Loucy (cell line): ENCODE data around the gene PRR5.
"Not testable (repeated sequence)": the region's sequence is repeated elsewhere in the genome, so short reads cannot be mapped to it uniquely, and the experiment has no call there.

Experiments used
- CTCF ChIP-seq: fragments of 200-600 bp; sonication (generic); conservative IDR thresholded peaks from 2 replicates; pipeline ENCODE4 v1.5.1; 2014; ENCODE audit warnings: mild to moderate bottlenecking, antibody characterized with exemption, low read length
- EZH2phosphoT487 ChIP-seq: fragments of 200-600 bp; IDR thresholded peaks from 2 replicates; pipeline ENCODE4 v1.6.1; 2018; ENCODE audit warnings: antibody characterized with exemption, mild to moderate bottlenecking, moderate library complexity, borderline replicate concordance

DNA sequence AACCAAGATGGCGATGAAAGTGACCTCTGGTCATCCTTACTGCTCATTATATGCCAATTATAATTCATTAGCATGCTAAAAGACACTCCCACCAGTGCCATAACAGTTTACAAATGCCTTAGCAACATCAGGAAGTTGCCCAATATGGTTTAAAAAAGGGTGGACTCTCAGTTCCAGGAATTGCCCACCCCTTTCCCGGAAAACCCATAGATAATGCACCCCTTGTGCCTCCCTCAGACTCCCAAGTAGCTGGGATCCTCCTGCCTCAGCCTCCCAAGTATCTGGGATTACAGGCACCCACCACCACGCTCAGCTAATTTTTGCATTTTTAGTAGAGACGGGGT is 45.8 kb downstream of the PRR5 start:
- not testable (repeated sequence) for TF ChIP-seq CTCF, EZH2phosphoT487
